Kidney glomerular epithelial cell (primary cell): ENCODE data around the gene GNPAT.

Source experiments
- DNase-seq: peaks from one replicate; lab custom pipeline; 2025; lab: John Stamatoyannopoulos, UW

Gene GNPAT

GRCh38 chr1:231242516-231243198 lies 1.6 kb downstream of the GNPAT start:
- DNase-seq, result peak; percentile 3

- DNase-seq, result no peak
Observed at GRCh38 chr1:231248778-231249177, 7.8 kb downstream of the GNPAT start.

- no peak for DNase-seq
Observed at GRCh38 chr1:231252336-231252735, 11.3 kb downstream of the GNPAT start.

GRCh38 chr1:231260351-231260750 lies 19.3 kb downstream of the GNPAT start:
- DNase-seq, result no peak

- no peak for DNase-seq
Observed at GRCh38 chr1:231264642-231265041, 23.6 kb downstream of the GNPAT start.

GRCh38 chr1:231265379-231265778 lies 24.4 kb downstream of the GNPAT start:
- no peak for DNase-seq

- no peak for DNase-seq
Observed at GRCh38 chr1:231266811-231267322, 25.9 kb downstream of the GNPAT start.

- DNase-seq, result no peak
Observed at GRCh38 chr1:231272173-231272572, 31.2 kb downstream of the GNPAT start.

- peak; percentile 0 for DNase-seq
Observed at GRCh38 chr1:231272880-231273279, 31.9 kb downstream of the GNPAT start.

GRCh38 chr1:231274119-231274825 lies 33.3 kb downstream of the GNPAT start:
- peak; percentile 58 for DNase-seq

GRCh38 chr1:231278100-231278790 lies 37.2 kb downstream of the GNPAT start:
- DNase-seq, result no peak

- no peak for DNase-seq
Observed at GRCh38 chr1:231279081-231279480, 38.1 kb downstream of the GNPAT start.

- no peak for DNase-seq
Observed at GRCh38 chr1:231279683-231280082, 38.7 kb downstream of the GNPAT start.

- DNase-seq, result no peak
Observed at GRCh38 chr1:231284441-231284840, 43.4 kb downstream of the GNPAT start.

- DNase-seq, result no peak
Observed at GRCh38 chr1:231286603-231287002, 45.6 kb downstream of the GNPAT start.

- DNase-seq, result no peak
Observed at GRCh38 chr1:231295938-231296337, 54.9 kb downstream of the GNPAT start.

GRCh38 chr1:231301990-231302389 lies 61.0 kb downstream of the GNPAT start:
- no peak for DNase-seq

- no peak for DNase-seq
Observed at GRCh38 chr1:231310391-231310934, 69.5 kb downstream of the GNPAT start.

- DNase-seq, result no peak
Observed at GRCh38 chr1:231311720-231312431, 70.9 kb downstream of the GNPAT start.

- no peak for DNase-seq
Observed at GRCh38 chr1:231312432-231312788, 71.4 kb downstream of the GNPAT start.

- DNase-seq, result no peak
Observed at GRCh38 chr1:231313661-231314060, 72.6 kb downstream of the GNPAT start.

GRCh38 chr1:231315887-231316286 lies 74.9 kb downstream of the GNPAT start:
- DNase-seq, result no peak
